ENCODE measurements around the gene RCBTB2.

RCBTB2 gene

DNA sequence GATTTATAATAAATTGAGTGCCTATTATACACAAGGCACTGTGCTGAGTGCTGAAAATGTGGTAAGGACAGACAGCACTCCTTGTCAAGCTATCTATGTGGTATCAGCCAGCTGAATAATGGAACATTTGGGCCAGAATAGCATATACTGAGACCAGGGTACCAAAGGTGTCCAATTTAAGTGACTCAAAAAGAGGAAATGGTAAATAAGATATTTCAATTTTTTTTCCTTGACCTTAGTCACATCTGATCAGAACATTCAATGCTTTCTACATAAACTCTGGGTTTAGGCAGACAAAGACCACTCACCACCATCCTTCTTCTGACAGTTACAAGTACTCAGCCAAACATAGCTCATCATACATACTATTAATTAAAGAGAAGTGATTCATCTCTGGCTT is 43.2 kb downstream of the RCBTB2 start:
- DNase-seq (ENCODE audit: low spot score), result no peak
- in situ Hi-C loops (cut with MboI; ENCODE audit: low sequenced_read_pairs, unreplicated experiment), result loop anchor here (10.0 kb wide), 1 partner anchor 85 kb away; no protein-coding TSS in a partner anchor
- TF ChIP-seq CTCF (IDR thresholded peaks at IDR 0.05; ENCODE audit: borderline replicate concordance, control extremely low read depth, extremely low read depth, insufficient read depth, missing control alignments), result no peak

DNA sequence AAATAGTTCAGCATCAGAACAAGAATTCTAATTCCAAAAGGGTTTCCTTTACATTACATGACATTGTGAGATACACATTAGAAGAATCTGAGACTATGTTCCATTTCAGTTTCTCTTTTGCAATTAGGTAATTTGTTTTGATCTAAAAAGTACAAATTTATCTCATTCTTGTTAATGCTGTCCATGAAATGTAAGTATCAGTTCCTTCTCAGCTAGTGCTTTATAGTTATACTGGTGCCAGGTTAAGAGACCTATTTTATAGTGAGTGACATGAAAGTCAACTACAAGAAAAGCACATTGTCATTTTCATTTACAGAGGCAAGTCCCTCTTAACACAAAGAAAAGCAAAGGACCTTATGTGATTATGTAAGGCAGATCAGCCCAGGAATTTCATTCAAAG is 43.9 kb downstream of the RCBTB2 start:
- TF ChIP-seq CTCF (IDR thresholded peaks at IDR 0.05; ENCODE audit: borderline replicate concordance, control extremely low read depth, extremely low read depth, insufficient read depth, missing control alignments), result no peak
- in situ Hi-C loops (cut with MboI; ENCODE audit: low sequenced_read_pairs, unreplicated experiment), result no loop called here

DNA sequence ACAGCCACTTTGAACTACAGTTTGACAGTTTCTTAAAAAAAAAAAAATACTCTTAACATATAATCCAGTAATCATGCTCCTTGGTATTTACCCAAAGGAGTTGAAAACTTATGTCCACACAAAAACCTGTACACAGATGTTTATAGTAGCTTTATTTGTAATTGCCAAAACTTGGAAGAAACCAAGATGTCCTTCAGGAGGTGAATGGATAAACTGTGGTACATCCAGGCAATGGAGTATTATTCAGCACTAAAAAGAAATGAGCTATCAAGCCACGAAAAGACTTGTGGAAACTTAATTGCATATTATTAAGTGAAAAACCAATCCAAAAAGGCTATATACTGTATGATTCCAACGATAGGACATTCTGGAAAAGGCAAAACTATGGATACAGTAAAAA is 44.9 kb downstream of the RCBTB2 start:
- no peak for DNase-seq (ENCODE audit: low spot score)
- in situ Hi-C loops (cut with MboI; ENCODE audit: low sequenced_read_pairs, unreplicated experiment), result no loop called here
- TF ChIP-seq CTCF (IDR thresholded peaks at IDR 0.05; ENCODE audit: borderline replicate concordance, control extremely low read depth, extremely low read depth, insufficient read depth, missing control alignments), result no peak

More for the DNA sequence above, 43.9 kb downstream of the RCBTB2 start:
- peak; percentile 41 for DNase-seq (ENCODE audit: low spot score)

DNA sequence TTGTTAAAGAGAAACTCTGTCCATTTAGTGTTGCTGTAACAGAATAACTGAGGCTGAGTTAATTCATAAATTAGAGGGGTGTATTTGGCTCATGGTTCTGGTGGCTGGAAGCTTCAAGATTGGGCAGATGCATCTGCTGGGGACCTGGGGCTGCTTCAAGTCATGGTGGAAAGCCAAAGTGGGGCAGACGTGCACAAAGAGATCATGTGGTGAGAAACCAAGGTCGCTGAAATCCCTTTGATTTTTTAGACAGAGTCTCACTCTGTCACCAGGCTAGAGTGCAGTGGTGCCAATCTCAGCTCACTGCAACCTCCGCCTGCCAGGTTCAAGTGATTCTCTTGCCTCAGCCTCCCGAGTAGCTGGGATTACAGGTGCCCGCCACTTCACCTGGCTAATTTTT is 46.0 kb downstream of the RCBTB2 start:
- TF ChIP-seq CTCF (IDR thresholded peaks at IDR 0.05; ENCODE audit: borderline replicate concordance, control extremely low read depth, extremely low read depth, insufficient read depth, missing control alignments), result no peak

DNA sequence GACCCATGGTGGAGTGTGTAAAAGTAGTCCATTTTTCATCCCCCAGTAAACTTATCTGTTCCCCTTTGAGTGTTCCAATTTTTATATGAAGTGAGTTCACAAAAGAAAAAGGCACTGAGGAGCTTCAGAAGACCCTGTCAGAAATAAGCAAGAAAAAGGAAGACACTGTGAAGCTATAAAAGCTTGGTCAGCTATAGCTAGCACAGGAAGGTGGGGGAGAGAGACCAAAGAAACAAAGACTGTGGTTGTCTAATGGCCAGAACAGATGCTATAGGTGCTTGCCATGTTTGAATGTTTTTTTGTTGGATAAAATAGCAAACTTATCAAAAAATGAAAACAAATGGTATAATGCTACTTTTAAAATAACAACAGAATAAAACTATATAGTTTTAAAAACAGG is 46.5 kb downstream of the RCBTB2 start:
- TF ChIP-seq CTCF (IDR thresholded peaks at IDR 0.05; ENCODE audit: borderline replicate concordance, control extremely low read depth, extremely low read depth, insufficient read depth, missing control alignments), result no peak
- in situ Hi-C loops (cut with MboI; ENCODE audit: low sequenced_read_pairs, unreplicated experiment), result no loop called here

More for the DNA sequence above, 46.0 kb downstream of the RCBTB2 start:
- no peak for DNase-seq (ENCODE audit: low spot score)
- in situ Hi-C loops (cut with MboI; ENCODE audit: low sequenced_read_pairs, unreplicated experiment), result no loop called here

DNA sequence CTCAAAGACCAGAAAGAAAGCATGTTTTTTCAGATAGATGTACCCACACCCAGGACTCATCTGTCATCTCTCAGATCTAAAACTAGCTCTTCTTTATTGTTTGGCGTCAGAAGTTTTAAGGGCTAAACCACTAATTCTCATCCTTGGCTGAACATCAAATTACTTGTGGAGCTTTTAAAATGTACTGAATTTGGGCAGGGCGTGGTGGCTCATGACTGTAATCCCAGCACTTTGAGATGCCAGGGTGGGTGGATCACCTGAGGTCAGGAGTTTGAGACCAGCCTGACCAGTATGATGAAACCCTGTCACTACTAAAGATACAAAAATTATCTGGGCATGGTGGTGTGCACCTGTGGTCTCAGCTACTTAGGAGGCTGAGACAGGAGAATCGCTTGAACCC is 47.4 kb downstream of the RCBTB2 start:
- DNase-seq (ENCODE audit: low spot score), result no peak
- TF ChIP-seq CTCF (IDR thresholded peaks at IDR 0.05; ENCODE audit: borderline replicate concordance, control extremely low read depth, extremely low read depth, insufficient read depth, missing control alignments), result no peak
- in situ Hi-C loops (cut with MboI; ENCODE audit: low sequenced_read_pairs, unreplicated experiment), result no loop called here

More for the DNA sequence above, 46.5 kb downstream of the RCBTB2 start:
- DNase-seq (ENCODE audit: low spot score), result no peak

GRCh38 chr13:48483575-48483974 is 49.3 kb downstream of the RCBTB2 start:
- DNase-seq (ENCODE audit: low spot score), result no peak

More at GRCh38 chr13:48483575-48483974, 49.3 kb downstream of the RCBTB2 start:
- no peak for TF ChIP-seq CTCF (IDR thresholded peaks at IDR 0.05; ENCODE audit: borderline replicate concordance, control extremely low read depth, extremely low read depth, insufficient read depth, missing control alignments)
- in situ Hi-C loops (cut with MboI; ENCODE audit: low sequenced_read_pairs, unreplicated experiment), result no loop called here

All from GM13976 (cell line).